ENCODE measurements around the gene DNAJB13.

The DNAJB13 gene

GRCh38 chr11:73996161-73996747 lies 45.4 kb downstream of the DNAJB13 start:
- no peaks in the 10 kb centered on the region for H3K27me3 ChIP-seq (ENCODE audit: insufficient read depth, poor library complexity, severe bottlenecking)
- no peak for DNase-seq (ENCODE audit: low read depth in 1 of 2, low spot score in 1 of 2)
- no peak overlapping the region for H3K4me3 ChIP-seq (replicated peaks; ENCODE audit: insufficient read depth, low read length)
- no peak for TF ChIP-seq POLR2AphosphoS5 (IDR thresholded peaks at IDR 0.05; ENCODE audit: low read depth)
- TF ChIP-seq GABPA (IDR thresholded peaks at IDR 0.05; ENCODE audit: low read depth), result no peak
- TF ChIP-seq SPI1 (IDR thresholded peaks at IDR 0.05; ENCODE audit: borderline replicate concordance, low read depth), result no peak
- no peak for TF ChIP-seq CTCF (IDR thresholded peaks at IDR 0.05; ENCODE audit: insufficient read depth, low read length)
- TF ChIP-seq REST (IDR thresholded peaks at IDR 0.05; ENCODE audit: insufficient replicate concordance, low read depth), result no peak
- H3K27ac ChIP-seq (replicated peaks), result no peak overlapping the region

GRCh38 chr11:73997120-73997770 lies 46.4 kb downstream of the DNAJB13 start:
- no peak overlapping the region for H3K4me3 ChIP-seq (replicated peaks; ENCODE audit: insufficient read depth, low read length)
- no peak for DNase-seq (ENCODE audit: low read depth in 1 of 2, low spot score in 1 of 2)
- TF ChIP-seq CTCF (IDR thresholded peaks at IDR 0.05; ENCODE audit: insufficient read depth, low read length) (no peak), GABPA (IDR thresholded peaks at IDR 0.05; ENCODE audit: low read depth) (no peak), SPI1 (IDR thresholded peaks at IDR 0.05; ENCODE audit: borderline replicate concordance, low read depth) (no peak), REST (IDR thresholded peaks at IDR 0.05; ENCODE audit: insufficient replicate concordance, low read depth) (no peak), POLR2AphosphoS5 (IDR thresholded peaks at IDR 0.05; ENCODE audit: low read depth) (no peak)
- no peaks in the 10 kb centered on the region for H3K27me3 ChIP-seq (ENCODE audit: insufficient read depth, poor library complexity, severe bottlenecking)
- H3K27ac ChIP-seq (replicated peaks), result no peak overlapping the region

GRCh38 chr11:73998846-73999575 lies 48.2 kb downstream of the DNAJB13 start:
- H3K4me3 ChIP-seq (replicated peaks; ENCODE audit: insufficient read depth, low read length), result no peak overlapping the region
- no peak overlapping the region for H3K27ac ChIP-seq (replicated peaks)
- no peak for DNase-seq (ENCODE audit: low read depth in 1 of 2, low spot score in 1 of 2)
- no peaks in the 10 kb centered on the region for H3K27me3 ChIP-seq (ENCODE audit: insufficient read depth, poor library complexity, severe bottlenecking)
- TF ChIP-seq REST (IDR thresholded peaks at IDR 0.05; ENCODE audit: insufficient replicate concordance, low read depth), result no peak
- TF ChIP-seq SPI1 (IDR thresholded peaks at IDR 0.05; ENCODE audit: borderline replicate concordance, low read depth), result no peak
- no peak for TF ChIP-seq POLR2AphosphoS5 (IDR thresholded peaks at IDR 0.05; ENCODE audit: low read depth)
- TF ChIP-seq GABPA (IDR thresholded peaks at IDR 0.05; ENCODE audit: low read depth), result no peak
- no peak for TF ChIP-seq CTCF (IDR thresholded peaks at IDR 0.05; ENCODE audit: insufficient read depth, low read length)

Measured in HL-60 (cell line).